Measurements from ENCODE around the gene EPHX1.
A peak's percentile ranks its signal among the peaks of the same experiment; 100 is the strongest.

Gene EPHX1

GRCh38 chr1:225818229-225818628 lies 8.3 kb downstream of the EPHX1 start:
- no peaks in the 10 kb centered on the region for H3K9me2 ChIP-seq (replicated peaks; ENCODE audit: low read depth, low read length)
- H3K9me3 ChIP-seq (ENCODE audit: insufficient read depth, low read depth, low read length) = no peaks in the 10 kb centered on the region
- no peaks in the 10 kb centered on the region for H3K79me2 ChIP-seq (ENCODE audit: insufficient read depth, low read length)
- no peak overlapping the region for H2AFZ ChIP-seq (ENCODE audit: low read length)
- H3F3A ChIP-seq (ENCODE audit: low read depth) = no peaks in the 10 kb centered on the region
- H4K20me1 ChIP-seq (ENCODE audit: insufficient read depth, low read length, poor library complexity, severe bottlenecking) = no peaks in the 10 kb centered on the region
- no peak for TF ChIP-seq EZH2phosphoT487 (IDR thresholded peaks at IDR 0.05; ENCODE audit: borderline replicate concordance)
- no peak for TF ChIP-seq CTCF (conservative IDR thresholded peaks at IDR 0.05; ENCODE audit: low read length)
- peak overlapping the region; percentile 22 for H3K4me2 ChIP-seq (ENCODE audit: low read depth, low read length, poor library complexity, severe bottlenecking)
- peaks cover 11% of the 10 kb centered on the region for H3K4me1 ChIP-seq (ENCODE audit: insufficient read depth, low read length, poor library complexity, severe bottlenecking)
- no peaks in the 10 kb centered on the region for H3K27me3 ChIP-seq (ENCODE audit: insufficient read depth, low read length, poor library complexity, severe bottlenecking)
- H3K36me3 ChIP-seq (ENCODE audit: insufficient read depth, low read length) = no peaks in the 10 kb centered on the region
- peak overlapping the region; percentile 11 for H3K9ac ChIP-seq (ENCODE audit: low read depth, low read length, poor library complexity, severe bottlenecking)
- no peak overlapping the region for H3K4me3 ChIP-seq (ENCODE audit: low read length, poor library complexity, severe bottlenecking)

- Histone ChIP-seq H3K27me3 (ENCODE audit: insufficient read depth, low read length, poor library complexity, severe bottlenecking) (no peaks in the 10 kb centered on the region), H3K36me3 (ENCODE audit: insufficient read depth, low read length) (no peaks in the 10 kb centered on the region), H3K9me2 (replicated peaks; ENCODE audit: low read depth, low read length) (no peaks in the 10 kb centered on the region), H3K4me3 (ENCODE audit: low read length, poor library complexity, severe bottlenecking) (no peak overlapping the region), H3K9me3 (ENCODE audit: insufficient read depth, low read depth, low read length) (no peaks in the 10 kb centered on the region), H4K20me1 (ENCODE audit: insufficient read depth, low read length, poor library complexity, severe bottlenecking) (no peaks in the 10 kb centered on the region), H3K4me1 (ENCODE audit: insufficient read depth, low read length, poor library complexity, severe bottlenecking) (peaks cover 11% of the 10 kb centered on the region), H3K4me2 (ENCODE audit: low read depth, low read length, poor library complexity, severe bottlenecking) (no peak overlapping the region), H3K9ac (ENCODE audit: low read depth, low read length, poor library complexity, severe bottlenecking) (no peak overlapping the region), H2AFZ (ENCODE audit: low read length) (no peak overlapping the region), H3K79me2 (ENCODE audit: insufficient read depth, low read length) (no peaks in the 10 kb centered on the region), H3F3A (ENCODE audit: low read depth) (no peaks in the 10 kb centered on the region)
- TF ChIP-seq EZH2phosphoT487 (IDR thresholded peaks at IDR 0.05; ENCODE audit: borderline replicate concordance) = no peak
- TF ChIP-seq CTCF (conservative IDR thresholded peaks at IDR 0.05; ENCODE audit: low read length) = no peak
Observed at GRCh38 chr1:225819346-225820192, 9.6 kb downstream of the EPHX1 start.

GRCh38 chr1:225820522-225821120 lies 10.7 kb downstream of the EPHX1 start:
- Histone ChIP-seq H3K4me1 (ENCODE audit: insufficient read depth, low read length, poor library complexity, severe bottlenecking) (peaks cover 11% of the 10 kb centered on the region), H3K4me2 (ENCODE audit: low read depth, low read length, poor library complexity, severe bottlenecking) (no peak overlapping the region), H3K79me2 (ENCODE audit: insufficient read depth, low read length) (no peaks in the 10 kb centered on the region)

More at GRCh38 chr1:225820522-225821120, 10.7 kb downstream of the EPHX1 start:
- Histone ChIP-seq H2AFZ (ENCODE audit: low read length) (no peak overlapping the region), H3K9me3 (ENCODE audit: insufficient read depth, low read depth, low read length) (no peaks in the 10 kb centered on the region), H3K4me3 (ENCODE audit: low read length, poor library complexity, severe bottlenecking) (no peak overlapping the region), H3K27me3 (ENCODE audit: insufficient read depth, low read length, poor library complexity, severe bottlenecking) (no peaks in the 10 kb centered on the region), H3F3A (ENCODE audit: low read depth) (no peaks in the 10 kb centered on the region), H3K9ac (ENCODE audit: low read depth, low read length, poor library complexity, severe bottlenecking) (no peak overlapping the region), H3K9me2 (replicated peaks; ENCODE audit: low read depth, low read length) (no peaks in the 10 kb centered on the region), H4K20me1 (ENCODE audit: insufficient read depth, low read length, poor library complexity, severe bottlenecking) (no peaks in the 10 kb centered on the region), H3K36me3 (ENCODE audit: insufficient read depth, low read length) (no peaks in the 10 kb centered on the region)
- TF ChIP-seq CTCF (conservative IDR thresholded peaks at IDR 0.05; ENCODE audit: low read length) = no peak
- TF ChIP-seq EZH2phosphoT487 (IDR thresholded peaks at IDR 0.05; ENCODE audit: borderline replicate concordance) = no peak
